ENCODE results near the gene ARHGAP42. TPM values are rescaled to one million over a fixed set of nuclear protein-coding genes. Genes with fewer than 3 reads are reported as not detected.
A peak's percentile ranks its signal among the peaks of the same experiment; 100 is the strongest.

Gene ARHGAP42
- total and polyA plus RNA-seq, 4 donors, result 3.8 to 17.2 (median 12.0) TPM

GRCh38 chr11:100731471-100731870 lies 44.4 kb downstream of the ARHGAP42 start (continued):
- TF ChIP-seq, protein P1, sequence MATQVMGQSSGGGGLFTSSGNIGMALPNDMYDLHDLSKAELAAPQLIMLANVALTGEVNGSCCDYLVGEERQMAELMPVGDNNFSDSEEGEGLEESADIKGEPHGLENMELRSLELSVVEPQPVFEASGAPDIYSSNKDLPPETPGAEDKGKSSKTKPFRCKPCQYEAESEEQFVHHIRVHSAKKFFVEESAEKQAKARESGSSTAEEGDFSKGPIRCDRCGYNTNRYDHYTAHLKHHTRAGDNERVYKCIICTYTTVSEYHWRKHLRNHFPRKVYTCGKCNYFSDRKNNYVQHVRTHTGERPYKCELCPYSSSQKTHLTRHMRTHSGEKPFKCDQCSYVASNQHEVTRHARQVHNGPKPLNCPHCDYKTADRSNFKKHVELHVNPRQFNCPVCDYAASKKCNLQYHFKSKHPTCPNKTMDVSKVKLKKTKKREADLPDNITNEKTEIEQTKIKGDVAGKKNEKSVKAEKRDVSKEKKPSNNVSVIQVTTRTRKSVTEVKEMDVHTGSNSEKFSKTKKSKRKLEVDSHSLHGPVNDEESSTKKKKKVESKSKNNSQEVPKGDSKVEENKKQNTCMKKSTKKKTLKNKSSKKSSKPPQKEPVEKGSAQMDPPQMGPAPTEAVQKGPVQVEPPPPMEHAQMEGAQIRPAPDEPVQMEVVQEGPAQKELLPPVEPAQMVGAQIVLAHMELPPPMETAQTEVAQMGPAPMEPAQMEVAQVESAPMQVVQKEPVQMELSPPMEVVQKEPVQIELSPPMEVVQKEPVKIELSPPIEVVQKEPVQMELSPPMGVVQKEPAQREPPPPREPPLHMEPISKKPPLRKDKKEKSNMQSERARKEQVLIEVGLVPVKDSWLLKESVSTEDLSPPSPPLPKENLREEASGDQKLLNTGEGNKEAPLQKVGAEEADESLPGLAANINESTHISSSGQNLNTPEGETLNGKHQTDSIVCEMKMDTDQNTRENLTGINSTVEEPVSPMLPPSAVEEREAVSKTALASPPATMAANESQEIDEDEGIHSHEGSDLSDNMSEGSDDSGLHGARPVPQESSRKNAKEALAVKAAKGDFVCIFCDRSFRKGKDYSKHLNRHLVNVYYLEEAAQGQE (IDR thresholded peaks at IDR 0.05), result no peak

DNA sequence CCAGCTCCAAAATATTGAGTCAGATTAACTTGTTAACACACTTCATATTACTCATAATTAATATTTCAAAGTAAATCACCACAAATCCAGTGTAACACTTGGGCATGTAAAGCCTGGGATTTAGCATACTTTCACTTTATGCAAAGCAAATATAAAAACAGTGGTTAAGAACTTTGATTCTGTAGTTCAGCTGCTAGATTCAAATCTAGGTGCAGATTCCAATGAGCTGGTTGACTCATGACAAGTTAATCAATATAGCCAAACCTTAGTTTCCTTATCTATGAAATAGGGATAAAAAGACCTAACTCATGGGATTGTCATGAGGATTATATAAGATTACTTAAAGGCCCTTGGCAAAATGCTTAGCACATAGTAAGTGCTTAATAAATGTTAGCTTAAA lies 45.9 kb downstream of the ARHGAP42 start:
- H3K4me1 ChIP-seq (ENCODE audit: control insufficient read depth in 4 of 4, insufficient read depth in 4 of 4, low read length in 3 of 4), result peaks cover 0 to 6% (median 3%) of the 10 kb centered on the region in 4 donors
- no peak for DNase-seq (ENCODE audit: low spot score)
- peak in 1 of 2 donors; percentile 46 for TF ChIP-seq JUND (IDR thresholded peaks at IDR 0.05)
- TF ChIP-seq NR2F2 (IDR thresholded peaks at IDR 0.05), result no peak
- TF ChIP-seq CTCF (IDR thresholded peaks at IDR 0.05; ENCODE audit: low read depth, low read length, missing input control), result no peak
- no peak for TF ChIP-seq FOXA2 (IDR thresholded peaks at IDR 0.05)
- no peak for TF ChIP-seq RXRA (IDR thresholded peaks at IDR 0.05)
- TF ChIP-seq HNF4G (IDR thresholded peaks at IDR 0.05), result peak; percentile 12
- no peak for TF ChIP-seq FOXA1 (IDR thresholded peaks at IDR 0.05)
- peak; percentile 28 for TF ChIP-seq SP1 (IDR thresholded peaks at IDR 0.05)
- TF ChIP-seq HNF4A (conservative IDR thresholded peaks at IDR 0.05), result peak; percentile 74 to 75
- TF ChIP-seq EGR1 (IDR thresholded peaks at IDR 0.05; ENCODE audit: low read depth in 2 of 2), result no peak
- no peak for TF ChIP-seq GABPA (IDR thresholded peaks at IDR 0.05 in 1 of 2, conservative IDR thresholded peaks at IDR 0.05 in 1 of 2)
- no peak for TF ChIP-seq RAD21 (IDR thresholded peaks at IDR 0.05)
- H3K9ac ChIP-seq (ENCODE audit: low read depth in 1 of 2, low read length in 2 of 2), result no peak overlapping the region
- H3K4me3 ChIP-seq (ENCODE audit: low read depth in 1 of 3, low read length in 3 of 3), result no peak overlapping the region
- no peaks in the 10 kb centered on the region for H3K9me3 ChIP-seq (ENCODE audit: control insufficient read depth in 4 of 4, low read length in 3 of 4)
- no peaks in the 10 kb centered on the region for H3K27me3 ChIP-seq (ENCODE audit: control insufficient read depth in 4 of 4, insufficient read depth in 4 of 4, low read length in 3 of 4)
- no peaks in the 10 kb centered on the region for H3K36me3 ChIP-seq (ENCODE audit: control insufficient read depth in 4 of 4, insufficient read depth in 3 of 4, low read depth in 1 of 4, low read length in 3 of 4)
- H3K27ac ChIP-seq (ENCODE audit: low read depth in 1 of 2, low read length in 2 of 2), result no peak overlapping the region

GRCh38 chr11:100734743-100735527 lies 47.8 kb downstream of the ARHGAP42 start:
- H3K36me3 ChIP-seq (ENCODE audit: control insufficient read depth in 4 of 4, insufficient read depth in 3 of 4, low read depth in 1 of 4, low read length in 3 of 4), result no peaks in the 10 kb centered on the region
- WGBS, result 58% methylated on average over 1 of the region's 1 CpG
- no peak overlapping the region for H3K27ac ChIP-seq (ENCODE audit: low read depth in 1 of 2, low read length in 2 of 2)
- no peak overlapping the region for H3K4me3 ChIP-seq (ENCODE audit: low read depth in 1 of 3, low read length in 3 of 3)
- peaks cover 0 to 20% (median 16%) of the 10 kb centered on the region in 4 donors for H3K4me1 ChIP-seq (ENCODE audit: control insufficient read depth in 4 of 4, insufficient read depth in 4 of 4, low read length in 3 of 4)
- DNase-seq (ENCODE audit: low spot score), result no peak
- no peaks in the 10 kb centered on the region for H3K27me3 ChIP-seq (ENCODE audit: control insufficient read depth in 4 of 4, insufficient read depth in 4 of 4, low read length in 3 of 4)
- H3K9ac ChIP-seq (ENCODE audit: low read depth in 1 of 2, low read length in 2 of 2), result no peak overlapping the region
- H3K9me3 ChIP-seq (ENCODE audit: control insufficient read depth in 4 of 4, low read length in 3 of 4), result no peaks in the 10 kb centered on the region
- TF ChIP-seq NR2F2 (IDR thresholded peaks at IDR 0.05) (no peak), HNF4A (conservative IDR thresholded peaks at IDR 0.05) (no peak), FOXA1 (IDR thresholded peaks at IDR 0.05) (no peak), CTCF (IDR thresholded peaks at IDR 0.05; ENCODE audit: low read depth, low read length, missing input control) (no peak), YY1 (IDR thresholded peaks at IDR 0.05) (no peak), RXRA (IDR thresholded peaks at IDR 0.05) (no peak), ZBTB33 (IDR thresholded peaks at IDR 0.05) (no peak), RAD21 (IDR thresholded peaks at IDR 0.05) (no peak)

All from liver (tissue), 9 donors.